Measurements from ENCODE around the gene CALM1.

Gene CALM1

DNA sequence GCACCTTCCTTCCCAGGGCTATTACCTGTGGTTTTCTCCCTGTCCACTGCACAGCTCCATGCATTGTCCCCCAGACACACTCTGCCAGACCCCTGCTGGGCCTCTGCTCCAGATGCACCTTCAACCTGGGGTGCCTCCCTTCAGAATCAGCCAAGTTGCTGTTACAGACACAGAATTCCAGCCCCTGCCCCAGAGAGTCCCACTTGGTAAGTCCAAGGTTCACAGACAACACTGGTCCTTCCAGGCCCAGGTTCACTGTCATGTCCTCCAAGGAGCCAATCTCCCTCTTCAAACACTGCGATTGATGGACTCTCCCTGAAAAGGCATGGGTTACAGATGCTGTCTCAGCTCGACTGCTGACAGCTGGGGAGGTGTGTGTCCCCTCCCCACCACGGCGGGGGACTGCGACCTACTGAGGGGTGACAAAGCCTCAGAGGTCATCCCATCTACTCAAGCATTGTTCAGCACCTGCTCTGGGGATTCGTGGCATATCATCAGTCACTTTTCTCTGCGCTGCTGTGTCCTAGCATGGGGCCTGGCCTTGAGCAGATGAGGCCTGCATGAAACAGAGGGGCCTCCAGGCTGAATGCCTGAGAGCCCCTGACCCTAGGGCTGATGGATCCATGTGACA is 24.3 kb downstream of the CALM1 start:
- H3K4me2 ChIP-seq (ENCODE audit: low read length): no peak overlapping the region
- WGBS (ENCODE audit: extremely low coverage, insufficient coverage, insufficient read length): no CpG with 5 or more reads among the region's 7 CpGs

DNA sequence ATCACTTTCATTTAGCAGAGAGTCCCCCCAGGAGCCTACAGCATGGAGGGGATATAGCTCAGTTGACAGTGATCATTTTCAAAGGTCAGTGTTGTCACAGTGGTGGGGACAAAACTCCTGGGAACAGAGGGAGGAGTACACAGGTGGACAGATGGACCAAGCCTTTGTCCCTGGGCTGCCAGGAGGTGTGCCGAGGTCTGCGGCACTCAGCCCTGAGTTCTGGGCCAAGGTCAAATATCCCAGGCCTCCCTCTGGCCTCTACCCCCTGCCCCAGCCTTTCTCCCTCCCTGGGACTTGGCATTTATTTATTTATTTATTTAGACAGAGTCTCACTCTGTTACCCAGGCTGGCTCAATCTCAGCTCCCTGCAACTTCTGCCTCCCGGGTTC is 24.8 kb downstream of the CALM1 start:
- no peak overlapping the region for H3K27ac ChIP-seq (ENCODE audit: low read depth, low read length)
- H4K12ac ChIP-seq (ENCODE audit: low read depth, low read length): no peak overlapping the region
- no peaks in the 10 kb centered on the region for H3K79me1 ChIP-seq (ENCODE audit: low read length)
- H2AFZ ChIP-seq (ENCODE audit: insufficient read depth, low read length, poor library complexity): no peak overlapping the region
- peaks cover 0 to 2% of the 10 kb centered on the region in 2 experiments for H3K4me1 ChIP-seq (ENCODE audit: control insufficient read depth in 1 of 2, insufficient read depth in 2 of 2, low read length in 2 of 2)
- H3K79me2 ChIP-seq (ENCODE audit: control insufficient read depth, insufficient read depth, low read length, poor library complexity): no peaks in the 10 kb centered on the region
- no peak overlapping the region for H2BK12ac ChIP-seq (ENCODE audit: low read length)
- H3K9ac ChIP-seq (ENCODE audit: low read length): no peak overlapping the region
- no peaks in the 10 kb centered on the region for H3K27me3 ChIP-seq (ENCODE audit: insufficient read depth, low read length)
- no peak overlapping the region for H2BK5ac ChIP-seq (ENCODE audit: low read depth, low read length, poor library complexity)
- H2AK5ac ChIP-seq (ENCODE audit: low read length): no peak overlapping the region
- no peak overlapping the region for H3K4me2 ChIP-seq (ENCODE audit: low read length)
- H4K8ac ChIP-seq (ENCODE audit: low read depth, low read length): no peak overlapping the region
- H3K36me3 ChIP-seq (ENCODE audit: control insufficient read depth in 1 of 2, insufficient read depth in 2 of 2, low read length in 2 of 2): no peaks in the 10 kb centered on the region
- H3K18ac ChIP-seq (ENCODE audit: low read length): no peak overlapping the region
- no peak overlapping the region for H3K4ac ChIP-seq (ENCODE audit: low read depth, low read length)
- H3K23ac ChIP-seq (ENCODE audit: low read length): no peak overlapping the region
- H2BK120ac ChIP-seq (ENCODE audit: insufficient read depth, low read length, poor library complexity): no peak overlapping the region
- no peak overlapping the region for H3K4me3 ChIP-seq (ENCODE audit: low read depth, low read length)
- peaks cover 1% of the 10 kb centered on the region for H3K9me3 ChIP-seq (ENCODE audit: insufficient read depth, low read depth, low read length)
- no CpG with 5 or more reads among the region's 3 CpGs for WGBS (ENCODE audit: extremely low coverage, insufficient coverage, insufficient read length)
- no peak overlapping the region for H3K14ac ChIP-seq (ENCODE audit: low read length)
- no peak overlapping the region for H4K91ac ChIP-seq (ENCODE audit: low read depth, low read length)
- no peak for DNase-seq

More for the DNA sequence above, 24.3 kb downstream of the CALM1 start:
- Histone ChIP-seq H2AFZ (ENCODE audit: insufficient read depth, low read length, poor library complexity) (no peak overlapping the region), H3K18ac (ENCODE audit: low read length) (no peak overlapping the region), H4K8ac (ENCODE audit: low read depth, low read length) (no peak overlapping the region), H3K4ac (ENCODE audit: low read depth, low read length) (no peak overlapping the region), H3K4me1 (ENCODE audit: control insufficient read depth in 1 of 2, insufficient read depth in 2 of 2, low read length in 2 of 2) (peaks cover 0 to 2% of the 10 kb centered on the region in 2 experiments), H3K9ac (ENCODE audit: low read length) (no peak overlapping the region), H3K79me2 (ENCODE audit: control insufficient read depth, insufficient read depth, low read length, poor library complexity) (no peaks in the 10 kb centered on the region), H4K91ac (ENCODE audit: low read depth, low read length) (no peak overlapping the region), H2AK5ac (ENCODE audit: low read length) (no peak overlapping the region), H2BK12ac (ENCODE audit: low read length) (no peak overlapping the region), H4K12ac (ENCODE audit: low read depth, low read length) (no peak overlapping the region), H3K9me3 (ENCODE audit: insufficient read depth, low read depth, low read length) (peaks cover 1% of the 10 kb centered on the region), H3K36me3 (ENCODE audit: control insufficient read depth in 1 of 2, insufficient read depth in 2 of 2, low read length in 2 of 2) (no peaks in the 10 kb centered on the region), H2BK120ac (ENCODE audit: insufficient read depth, low read length, poor library complexity) (no peak overlapping the region), H3K14ac (ENCODE audit: low read length) (no peak overlapping the region), H3K4me3 (ENCODE audit: low read depth, low read length) (no peak overlapping the region), H3K27me3 (ENCODE audit: insufficient read depth, low read length) (no peaks in the 10 kb centered on the region), H3K27ac (ENCODE audit: low read depth, low read length) (no peak overlapping the region), H3K23ac (ENCODE audit: low read length) (no peak overlapping the region), H2BK5ac (ENCODE audit: low read depth, low read length, poor library complexity) (no peak overlapping the region), H3K79me1 (ENCODE audit: low read length) (no peaks in the 10 kb centered on the region)
- no peak for DNase-seq

GRCh38 chr14:90423166-90423565 is 26.3 kb downstream of the CALM1 start:
- no peak overlapping the region for H4K91ac ChIP-seq (ENCODE audit: low read depth, low read length)
- no peaks in the 10 kb centered on the region for H3K79me2 ChIP-seq (ENCODE audit: control insufficient read depth, insufficient read depth, low read length, poor library complexity)
- no peak overlapping the region for H3K27ac ChIP-seq (ENCODE audit: low read depth, low read length)
- no peak overlapping the region for H2BK5ac ChIP-seq (ENCODE audit: low read depth, low read length, poor library complexity)
- H3K4me2 ChIP-seq (ENCODE audit: low read length): no peak overlapping the region
- no peak for DNase-seq
- H3K4ac ChIP-seq (ENCODE audit: low read depth, low read length): no peak overlapping the region
- no peak overlapping the region for H4K8ac ChIP-seq (ENCODE audit: low read depth, low read length)
- H3K36me3 ChIP-seq (ENCODE audit: control insufficient read depth in 1 of 2, insufficient read depth in 2 of 2, low read length in 2 of 2): no peaks in the 10 kb centered on the region
- no peak overlapping the region for H2AFZ ChIP-seq (ENCODE audit: insufficient read depth, low read length, poor library complexity)
- WGBS (ENCODE audit: extremely low coverage, insufficient coverage, insufficient read length): no CpG with 5 or more reads among the region's 13 CpGs
- no peak overlapping the region for H4K12ac ChIP-seq (ENCODE audit: low read depth, low read length)
- no peak overlapping the region for H3K18ac ChIP-seq (ENCODE audit: low read length)
- no peaks in the 10 kb centered on the region for H3K79me1 ChIP-seq (ENCODE audit: low read length)
- H3K9me3 ChIP-seq (ENCODE audit: insufficient read depth, low read depth, low read length): peaks cover 1% of the 10 kb centered on the region
- H3K14ac ChIP-seq (ENCODE audit: low read length): no peak overlapping the region
- no peak overlapping the region for H2BK120ac ChIP-seq (ENCODE audit: insufficient read depth, low read length, poor library complexity)
- no peak overlapping the region for H2AK5ac ChIP-seq (ENCODE audit: low read length)
- H3K4me3 ChIP-seq (ENCODE audit: low read depth, low read length): no peak overlapping the region
- no peak overlapping the region for H3K9ac ChIP-seq (ENCODE audit: low read length)
- H3K23ac ChIP-seq (ENCODE audit: low read length): no peak overlapping the region
- no peak overlapping the region for H2BK12ac ChIP-seq (ENCODE audit: low read length)
- H3K4me1 ChIP-seq (ENCODE audit: control insufficient read depth in 1 of 2, insufficient read depth in 2 of 2, low read length in 2 of 2): peaks cover 0 to 2% of the 10 kb centered on the region in 2 experiments
- no peaks in the 10 kb centered on the region for H3K27me3 ChIP-seq (ENCODE audit: insufficient read depth, low read length)

GRCh38 chr14:90424075-90424474 is 27.2 kb downstream of the CALM1 start:
- Histone ChIP-seq H4K8ac (ENCODE audit: low read depth, low read length) (no peak overlapping the region), H3K9me3 (ENCODE audit: insufficient read depth, low read depth, low read length) (peaks cover 1% of the 10 kb centered on the region)
- no CpG with 5 or more reads among the region's 6 CpGs for WGBS (ENCODE audit: extremely low coverage, insufficient coverage, insufficient read length)

More at GRCh38 chr14:90424075-90424474, 27.2 kb downstream of the CALM1 start:
- no peak overlapping the region for H3K23ac ChIP-seq (ENCODE audit: low read length)
- H3K79me1 ChIP-seq (ENCODE audit: low read length): no peaks in the 10 kb centered on the region
- H3K4me1 ChIP-seq (ENCODE audit: control insufficient read depth in 1 of 2, insufficient read depth in 2 of 2, low read length in 2 of 2): peaks cover 0 to 2% of the 10 kb centered on the region in 2 experiments
- H3K27ac ChIP-seq (ENCODE audit: low read depth, low read length): no peak overlapping the region
- H4K91ac ChIP-seq (ENCODE audit: low read depth, low read length): peak overlapping the region; percentile 68
- no peak overlapping the region for H2BK5ac ChIP-seq (ENCODE audit: low read depth, low read length, poor library complexity)
- no peak overlapping the region for H2AFZ ChIP-seq (ENCODE audit: insufficient read depth, low read length, poor library complexity)
- H2BK120ac ChIP-seq (ENCODE audit: insufficient read depth, low read length, poor library complexity): no peak overlapping the region
- no peak overlapping the region for H3K9ac ChIP-seq (ENCODE audit: low read length)
- H3K79me2 ChIP-seq (ENCODE audit: control insufficient read depth, insufficient read depth, low read length, poor library complexity): no peaks in the 10 kb centered on the region
- H4K12ac ChIP-seq (ENCODE audit: low read depth, low read length): no peak overlapping the region
- H2BK12ac ChIP-seq (ENCODE audit: low read length): no peak overlapping the region
- no peak for DNase-seq
- no peak overlapping the region for H3K4me2 ChIP-seq (ENCODE audit: low read length)
- H3K27me3 ChIP-seq (ENCODE audit: insufficient read depth, low read length): no peaks in the 10 kb centered on the region
- H3K4ac ChIP-seq (ENCODE audit: low read depth, low read length): no peak overlapping the region
- H2AK5ac ChIP-seq (ENCODE audit: low read length): no peak overlapping the region
- H3K14ac ChIP-seq (ENCODE audit: low read length): peak overlapping the region; percentile 5
- no peaks in the 10 kb centered on the region for H3K36me3 ChIP-seq (ENCODE audit: control insufficient read depth in 1 of 2, insufficient read depth in 2 of 2, low read length in 2 of 2)
- H3K4me3 ChIP-seq (ENCODE audit: low read depth, low read length): no peak overlapping the region
- H3K18ac ChIP-seq (ENCODE audit: low read length): peak overlapping the region; percentile 54

All from trophoblast cell (in vitro differentiated cells and primary cell).